Middle frontal gyrus (tissue), 1 donor: Measurements from ENCODE around the gene HOXA6.

Source experiments
- DNase-seq: peaks from one replicate; pipeline ENCODE4 v3.0.0-alpha.2; 2015; ENCODE audit warnings: low spot score; ENCODE audit errors: extremely low spot score

HOXA6 gene

DNA sequence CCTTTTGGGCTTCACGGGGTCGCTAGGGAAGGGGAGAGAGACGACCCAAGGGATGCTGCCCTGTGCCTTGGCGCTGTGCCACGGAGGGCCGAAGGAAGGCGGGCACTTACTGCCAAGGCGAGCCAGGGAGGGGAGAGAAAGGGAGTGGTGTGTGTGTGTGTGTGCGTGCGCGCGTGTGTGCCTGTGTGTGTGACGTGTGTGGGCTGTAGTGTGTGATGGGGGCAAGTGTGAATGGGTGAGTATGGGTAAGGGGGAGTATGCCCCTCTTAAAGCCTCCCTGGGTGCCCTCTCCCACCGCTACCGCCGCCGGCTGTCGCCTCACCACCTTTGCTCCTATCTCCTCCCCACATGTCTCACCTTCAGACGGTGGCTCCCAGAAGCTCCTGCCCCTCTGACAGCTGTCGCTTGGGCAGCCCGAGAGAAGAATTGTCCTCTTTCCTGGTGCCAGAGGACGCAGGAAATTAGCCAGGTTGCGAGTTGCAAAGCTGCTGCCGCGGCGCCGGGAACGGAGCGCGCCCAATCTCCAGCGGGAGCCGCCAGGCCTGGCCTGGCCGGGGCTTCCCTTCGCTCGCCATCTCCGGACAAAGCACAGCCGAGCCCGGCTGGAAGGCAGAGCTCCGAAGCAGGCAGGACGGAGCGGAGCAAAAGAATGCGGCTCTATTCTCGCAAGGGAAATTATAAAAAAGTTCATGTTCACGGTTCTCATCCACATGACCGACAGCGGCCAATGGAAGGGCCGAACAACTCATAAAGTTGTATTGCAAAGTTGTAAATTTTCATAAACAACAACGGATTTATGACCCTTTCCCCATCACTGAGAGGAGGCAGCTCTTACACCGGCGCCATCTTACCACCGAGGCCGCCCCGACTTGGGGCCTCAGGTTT lies 4.6 kb upstream of the HOXA6 start, which contains the start of gene HOXA3:
Gene HOXA3, minus strand, starts transcription at position 653 of the 885 bp plus-strand sequence. CDS start 41,943 bp downstream, outside the sequence.
- DNase-seq, result no peak

DNA sequence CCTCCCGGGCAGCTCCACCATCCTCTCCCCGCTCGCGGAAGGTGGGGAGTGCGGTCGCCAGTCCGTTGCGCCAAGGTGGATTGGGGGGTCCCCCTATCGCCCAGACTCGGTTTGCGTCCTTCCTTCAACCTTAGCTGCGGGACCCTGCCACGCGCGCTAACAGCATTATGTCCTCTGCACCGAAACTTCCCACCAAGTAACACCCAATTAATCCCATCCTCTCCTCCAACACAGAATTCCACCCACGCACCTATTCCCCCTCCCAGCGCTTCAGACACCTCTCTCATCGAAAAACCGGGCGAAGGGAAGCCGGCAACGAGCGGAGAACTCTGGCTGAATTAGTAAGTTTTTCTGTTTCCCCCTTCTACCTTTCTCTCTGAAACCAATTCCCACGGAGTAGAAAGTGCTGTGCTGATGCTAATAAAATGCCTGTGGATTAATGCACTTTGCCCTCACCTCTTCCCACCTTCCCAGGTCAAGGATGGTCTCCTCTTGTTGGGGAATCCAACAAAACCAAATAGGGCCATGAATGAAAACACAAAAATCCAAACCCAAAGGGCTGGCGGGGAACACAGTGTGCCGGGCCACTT lies 3.9 kb upstream of the HOXA6 start:
- DNase-seq, result no peak

DNA sequence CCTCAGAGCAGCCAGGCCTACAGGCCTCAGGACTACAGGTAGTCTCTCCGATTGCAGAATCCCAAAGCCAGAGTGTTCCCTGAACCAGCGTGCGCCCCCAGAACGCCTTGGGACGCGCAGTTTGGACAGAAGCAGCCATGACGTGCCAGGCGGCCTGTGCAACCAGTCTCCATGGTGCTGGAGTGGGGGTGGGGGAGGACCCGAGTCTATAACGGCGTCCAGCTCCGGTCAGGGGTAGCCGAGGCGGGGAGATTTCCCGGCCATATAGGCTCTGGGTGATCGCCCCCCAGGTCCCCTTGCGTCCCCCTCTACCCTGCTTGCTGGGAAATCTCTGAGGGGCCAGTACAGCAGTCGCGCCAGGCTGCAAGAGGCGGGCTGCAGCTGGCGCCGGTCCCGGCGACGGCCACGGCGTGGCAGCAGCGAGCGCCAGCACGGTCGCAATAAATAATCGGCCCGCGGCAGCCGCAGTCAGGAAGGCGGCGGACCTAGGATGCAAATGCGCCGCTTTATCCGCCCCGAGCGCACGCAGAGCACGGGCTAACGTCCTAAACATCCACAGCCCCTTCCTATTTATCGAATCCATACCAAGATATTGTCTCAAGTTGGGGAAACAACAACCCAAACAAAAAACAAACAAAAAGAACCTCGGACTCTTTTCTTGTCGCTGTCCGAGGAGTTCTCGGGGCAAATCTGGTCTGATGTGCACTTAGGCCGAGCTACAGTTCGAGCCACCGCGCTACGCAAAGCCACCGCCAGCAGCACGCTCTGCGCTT lies 3.2 kb upstream of the HOXA6 start:
- DNase-seq, result no peak

DNA sequence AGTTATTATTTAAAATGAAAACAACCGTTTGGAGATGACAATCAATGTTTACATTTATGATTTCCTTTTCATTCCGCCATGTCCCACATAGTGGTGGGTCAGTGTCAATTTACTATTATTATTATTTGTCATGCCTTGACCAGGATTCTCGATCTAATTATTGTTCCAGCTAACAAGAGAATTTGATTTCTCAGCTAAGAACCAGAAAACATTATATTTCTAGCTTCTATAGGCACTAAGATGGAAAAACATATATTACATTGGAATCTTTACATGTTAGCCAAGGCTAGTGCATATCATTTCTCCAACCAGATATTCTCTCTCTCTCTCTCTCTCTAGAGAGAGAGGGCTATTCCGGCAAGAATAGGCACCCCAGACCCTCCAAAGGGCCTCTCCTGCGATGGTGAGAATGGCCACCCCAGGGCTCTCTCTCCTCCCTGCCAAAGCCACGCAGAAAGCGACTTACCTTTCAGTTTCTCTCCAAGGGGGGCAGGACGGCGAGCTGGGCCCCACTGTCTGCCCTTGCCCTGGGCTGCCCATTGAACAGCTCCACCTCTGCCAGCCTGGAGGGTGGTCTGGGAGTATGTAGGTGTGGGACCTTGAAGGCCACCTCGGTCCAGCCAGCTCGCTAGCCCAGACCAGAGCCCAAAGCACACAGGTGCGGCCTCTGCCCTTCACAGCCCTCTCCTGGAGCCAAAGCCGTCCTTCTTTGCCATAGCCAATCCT lies 2.4 kb upstream of the HOXA6 start:
- no peak for DNase-seq

DNA sequence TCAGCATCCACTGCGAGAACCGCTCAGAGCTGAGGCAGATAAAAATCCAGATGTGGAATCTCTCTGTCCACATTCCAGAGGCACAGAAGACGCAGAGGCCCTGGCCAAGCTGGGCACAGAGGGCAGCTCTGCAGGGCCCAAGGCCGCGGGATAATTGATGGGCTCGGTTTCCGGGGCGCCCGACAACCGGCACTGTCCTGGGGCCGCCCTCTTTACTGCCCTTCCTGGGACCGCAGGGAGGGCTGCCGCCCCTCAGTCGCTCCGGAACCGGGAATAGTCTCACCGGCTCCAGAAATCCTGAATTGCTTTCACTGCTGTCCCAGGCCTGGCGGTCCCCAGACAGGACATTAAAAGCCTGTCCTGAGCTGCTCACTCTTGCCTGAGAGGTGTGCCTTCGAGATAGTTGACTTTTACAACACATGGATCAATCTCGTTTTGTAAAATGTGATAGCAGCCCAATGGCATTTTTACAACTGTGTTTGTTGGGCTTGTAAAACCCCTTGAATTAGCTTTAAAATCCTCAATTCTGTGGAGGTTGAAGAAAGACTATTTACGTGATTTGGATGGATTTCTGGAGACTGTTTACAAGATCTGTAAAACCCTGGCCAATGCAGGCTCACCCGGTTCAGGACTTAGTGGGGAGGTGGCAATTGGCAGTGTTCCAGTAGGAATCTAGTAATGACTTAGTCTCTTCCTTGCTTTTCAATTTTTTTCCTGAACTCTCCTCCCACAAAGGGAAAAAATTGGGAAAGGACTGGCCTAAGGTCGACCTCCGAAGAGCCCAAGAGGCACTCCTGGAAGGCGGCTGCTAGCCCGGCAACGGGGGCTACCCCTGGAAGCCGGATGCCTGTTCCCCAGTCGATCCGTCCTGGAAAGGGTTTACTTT lies 1.4 kb upstream of the HOXA6 start:
- no peak for DNase-seq

DNA sequence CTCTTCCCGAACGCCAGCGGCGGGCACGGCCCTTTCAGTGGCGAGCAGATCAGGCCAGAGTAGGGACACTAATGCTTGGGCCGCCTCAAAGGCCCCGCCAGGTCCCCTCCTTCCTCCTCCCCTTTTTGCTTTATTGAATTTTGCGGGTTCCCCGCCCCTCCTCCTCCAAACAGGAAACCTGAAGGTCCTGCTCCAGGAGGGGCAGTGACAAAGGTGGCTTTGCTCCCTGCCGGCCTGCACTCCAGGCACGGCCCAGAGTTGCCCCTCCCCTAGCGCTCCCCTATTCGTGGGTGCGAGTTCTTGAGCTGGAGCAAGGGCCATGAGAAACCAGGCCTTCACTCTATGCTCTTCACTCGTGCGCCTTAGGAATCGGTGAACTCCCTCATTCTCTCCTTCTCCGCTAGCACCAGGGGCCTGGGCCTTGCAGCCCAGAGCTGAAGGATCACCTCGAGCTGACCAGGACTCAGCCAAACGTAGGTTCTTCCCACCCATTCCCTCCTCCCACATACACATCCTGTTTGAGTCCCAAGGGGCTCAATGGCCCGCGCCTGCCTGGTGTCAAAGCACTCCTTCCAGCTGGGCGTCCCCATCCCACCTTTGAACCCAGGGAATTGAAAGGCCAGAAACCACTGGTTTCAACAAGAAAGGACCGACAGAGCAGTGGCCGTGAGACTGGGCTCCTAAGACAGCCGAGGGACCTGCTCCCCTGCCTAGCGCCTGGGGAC lies 619 bp upstream of the HOXA6 start:
- no peak for DNase-seq

DNA sequence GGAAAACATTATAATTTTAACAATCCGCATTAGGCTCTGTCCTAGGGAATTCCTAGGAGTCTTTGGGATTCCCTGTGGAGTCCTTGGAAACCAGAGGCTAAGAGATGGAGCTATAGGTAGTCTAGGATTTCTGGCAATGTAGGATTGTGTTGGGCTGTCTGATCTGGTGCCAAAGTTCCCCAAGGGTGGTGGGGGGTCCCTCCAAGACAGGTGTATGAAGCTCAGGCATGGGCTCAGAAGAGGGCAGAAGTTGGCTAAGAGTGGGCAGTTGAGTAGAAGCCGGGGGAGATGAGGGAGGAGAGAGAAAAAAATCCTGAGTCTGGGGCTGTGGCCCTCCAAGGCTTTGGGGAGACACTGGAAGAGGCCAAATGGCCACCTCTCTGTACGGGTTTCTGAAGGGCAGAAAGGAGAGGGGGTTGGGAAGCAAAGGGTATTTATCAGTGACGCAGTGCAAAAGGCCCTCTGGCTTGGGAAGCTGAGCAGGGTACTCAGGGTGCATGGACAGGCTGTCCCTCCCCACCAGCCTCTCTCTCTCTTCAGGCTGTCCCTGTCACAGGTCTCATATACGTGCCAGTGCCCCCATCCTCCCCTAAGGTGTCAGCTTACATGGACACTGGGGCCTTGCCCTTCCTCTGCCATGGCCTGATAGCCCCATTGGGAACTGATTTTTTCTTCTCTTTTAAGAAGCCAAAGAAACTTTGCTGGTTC lies 929 bp downstream of the HOXA6 start:
- DNase-seq, result no peak

DNA sequence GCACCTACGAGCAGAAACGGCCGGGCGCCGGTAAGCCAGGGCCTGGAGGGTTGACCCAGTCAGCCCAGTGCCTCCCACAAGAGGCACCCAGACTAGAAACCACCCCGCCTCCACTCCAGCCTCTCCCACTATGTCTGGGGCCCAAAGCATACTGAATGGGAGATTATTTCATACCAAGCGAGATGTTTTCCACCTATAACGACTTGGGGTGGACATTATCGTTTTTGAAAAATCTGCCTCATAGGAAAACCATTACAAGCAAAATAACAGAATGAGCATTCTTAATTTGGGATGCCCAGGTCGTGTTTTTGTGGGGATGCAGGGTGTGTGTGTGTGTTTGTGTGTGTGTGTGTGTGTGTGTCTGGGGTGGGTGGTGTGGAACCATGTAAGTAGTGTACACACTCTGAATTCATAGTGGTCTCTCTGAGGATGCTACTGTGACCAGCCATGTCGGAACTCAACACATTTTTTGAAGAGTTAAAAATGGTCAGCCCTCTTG lies 1.6 kb downstream of the HOXA6 start:
- no peak for DNase-seq

DNA sequence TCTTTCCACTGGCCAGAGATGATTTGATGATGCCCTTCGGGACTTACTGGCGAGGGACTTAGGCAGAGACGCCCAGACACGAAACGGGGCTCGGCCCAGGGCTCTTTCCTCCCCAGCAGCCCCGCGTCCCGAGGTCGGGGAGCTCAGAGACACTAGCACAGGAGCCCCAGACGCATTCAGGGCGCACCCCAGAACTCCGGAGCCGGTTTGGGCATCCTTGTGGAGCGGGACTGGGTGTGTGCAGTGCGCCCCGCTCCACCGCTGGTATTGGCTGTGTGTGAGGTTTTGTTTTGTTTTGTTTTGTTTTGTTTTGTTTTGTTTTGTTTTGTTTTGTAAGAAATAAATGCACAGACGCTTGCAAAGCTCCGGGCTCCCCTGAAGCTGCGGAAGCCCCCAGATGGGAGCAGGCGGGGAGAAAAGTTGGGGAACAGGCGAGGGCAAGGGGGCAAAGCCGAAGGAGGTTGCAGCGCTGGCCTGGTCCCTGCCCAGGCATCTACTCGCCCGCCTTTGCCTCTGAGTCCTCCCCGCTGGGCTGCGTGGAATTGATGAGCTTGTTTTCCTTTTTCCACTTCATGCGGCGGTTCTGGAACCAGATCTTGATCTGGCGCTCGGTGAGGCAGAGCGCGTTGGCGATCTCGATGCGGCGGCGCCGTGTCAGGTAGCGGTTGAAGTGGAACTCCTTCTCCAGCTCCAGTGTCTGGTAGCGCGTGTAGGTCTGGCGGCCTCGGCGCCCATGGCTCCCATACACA lies 2.2 kb downstream of the HOXA6 start:
- no peak for DNase-seq

DNA sequence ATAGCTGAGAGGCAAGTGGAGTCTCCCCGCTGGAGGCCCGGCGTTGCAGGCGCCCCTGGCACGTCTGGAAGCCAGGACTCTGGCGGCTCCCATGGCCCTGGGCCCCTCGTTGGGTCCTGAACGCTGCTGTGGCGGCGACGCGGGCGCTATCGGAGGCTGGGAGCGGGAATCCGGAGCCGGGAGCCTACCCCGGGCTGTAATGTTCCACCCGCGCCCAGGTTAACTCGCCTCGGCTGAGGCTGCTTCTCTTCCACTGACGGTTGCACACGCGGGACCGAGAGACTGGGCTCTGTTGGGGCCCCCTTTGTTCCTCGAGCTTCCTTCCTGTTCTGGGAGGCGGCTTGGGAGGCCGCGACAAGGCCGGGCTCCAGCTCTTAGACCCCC lies 2.8 kb downstream of the HOXA6 start:
- no peak for DNase-seq

DNA sequence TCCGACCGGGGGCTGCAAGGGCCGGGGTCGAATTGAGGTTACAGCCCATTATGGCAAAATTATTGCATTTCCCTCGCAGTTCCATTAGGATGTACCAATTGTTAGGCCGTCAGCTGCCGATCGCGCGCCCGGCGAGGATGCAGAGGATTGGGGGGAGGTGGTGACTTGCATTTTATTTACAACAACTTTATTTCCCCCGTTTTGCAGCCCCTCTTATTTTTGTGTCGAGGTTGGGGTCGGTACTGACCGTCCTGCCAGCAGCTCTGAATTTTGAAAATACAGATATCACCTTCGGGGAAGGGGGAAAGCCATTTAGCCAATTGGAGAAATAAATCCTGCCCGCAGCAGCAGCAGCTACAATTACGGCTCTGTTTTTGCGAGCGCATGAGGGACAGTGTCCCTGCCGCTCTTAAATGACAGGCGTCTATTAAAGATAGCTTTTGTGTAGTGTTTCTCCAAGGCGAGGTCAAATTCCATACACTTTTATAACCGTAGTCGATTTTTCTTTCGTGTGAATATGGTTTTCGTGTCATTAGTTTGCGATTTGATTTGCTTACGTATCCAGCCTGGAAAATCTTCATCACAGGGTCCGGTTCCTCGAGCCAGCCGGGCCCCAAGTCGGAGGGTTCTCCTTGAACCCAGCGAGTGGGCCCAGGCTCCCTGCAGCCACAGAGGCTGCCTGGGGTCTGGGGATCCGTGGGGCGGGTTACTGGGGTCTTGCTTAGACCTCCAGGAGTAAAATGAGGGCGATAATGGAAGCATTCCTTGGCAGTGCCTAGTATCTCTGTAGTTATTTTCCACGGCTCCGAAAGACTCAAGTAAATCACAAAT lies 3.4 kb downstream of the HOXA6 start:
- no peak for DNase-seq

DNA sequence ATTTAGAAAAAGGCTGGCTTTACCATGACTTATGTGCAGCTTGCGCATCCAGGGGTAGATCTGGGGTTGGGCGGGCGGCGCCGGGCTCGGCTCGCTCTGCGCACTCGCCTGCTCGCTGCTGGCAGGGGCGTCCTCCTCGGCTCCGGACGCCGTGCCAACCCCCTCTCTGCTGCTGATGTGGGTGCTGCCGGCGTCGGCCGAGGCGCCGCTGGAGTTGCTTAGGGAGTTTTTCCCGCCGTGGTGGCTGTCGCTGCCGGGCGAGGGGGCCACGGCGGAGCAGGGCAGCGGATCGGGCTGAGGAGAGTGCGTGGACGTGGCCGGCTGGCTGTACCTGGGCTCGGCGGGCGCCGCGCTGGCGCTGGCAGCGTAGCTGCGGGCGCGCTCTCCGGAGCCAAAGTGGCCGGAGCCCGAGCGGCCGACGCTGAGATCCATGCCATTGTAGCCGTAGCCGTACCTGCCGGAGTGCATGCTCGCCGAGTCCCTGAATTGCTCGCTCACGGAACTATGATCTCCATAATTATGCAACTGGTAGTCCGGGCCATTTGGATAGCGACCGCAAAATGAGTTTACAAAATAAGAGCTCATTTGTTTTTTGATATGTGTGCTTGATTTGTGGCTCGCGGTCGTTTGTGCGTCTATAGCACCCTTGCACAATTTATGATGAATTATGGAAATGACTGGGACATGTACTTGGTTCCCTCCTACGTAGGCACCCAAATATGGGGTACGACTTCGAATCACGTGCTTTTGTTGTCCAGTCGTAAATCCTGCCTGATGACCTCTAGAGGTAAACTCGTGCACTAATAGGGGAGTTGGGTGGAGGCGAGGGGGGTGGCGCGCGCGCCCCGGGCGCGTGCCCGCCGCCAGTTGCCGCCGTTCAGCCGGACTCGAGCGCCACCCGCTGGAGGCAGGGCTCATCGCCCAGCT lies 4.3 kb downstream of the HOXA6 start, which contains the start of gene HOXA5:
Gene HOXA5, minus strand, starts transcription at position 659 of the 927 bp plus-strand sequence. Its CDS starts 74 bp downstream, at position 585.
- no peak for DNase-seq

DNA sequence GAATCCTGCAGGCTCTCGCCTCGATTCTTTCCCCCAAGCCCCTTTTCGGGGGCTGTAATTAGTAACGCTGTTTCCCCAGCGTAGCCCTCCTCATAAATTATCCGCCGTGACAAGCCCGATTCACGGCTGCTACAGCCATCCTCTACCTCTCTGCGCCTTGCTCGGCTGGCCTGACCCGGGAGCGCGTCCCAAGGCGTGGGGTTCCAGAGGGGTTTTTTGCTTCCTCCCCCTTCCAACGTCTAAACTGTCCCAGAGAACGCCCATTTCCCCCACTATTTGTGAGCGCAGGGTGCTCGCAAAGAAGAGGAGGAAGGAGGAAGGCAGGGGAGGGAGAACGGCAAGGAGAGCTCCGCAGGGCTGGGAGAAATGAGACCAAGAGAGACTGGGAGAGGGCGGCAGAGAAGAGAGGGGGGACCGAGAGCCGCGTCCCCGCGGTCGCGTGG lies 5.0 kb downstream of the HOXA6 start:
- no peak for DNase-seq

DNA sequence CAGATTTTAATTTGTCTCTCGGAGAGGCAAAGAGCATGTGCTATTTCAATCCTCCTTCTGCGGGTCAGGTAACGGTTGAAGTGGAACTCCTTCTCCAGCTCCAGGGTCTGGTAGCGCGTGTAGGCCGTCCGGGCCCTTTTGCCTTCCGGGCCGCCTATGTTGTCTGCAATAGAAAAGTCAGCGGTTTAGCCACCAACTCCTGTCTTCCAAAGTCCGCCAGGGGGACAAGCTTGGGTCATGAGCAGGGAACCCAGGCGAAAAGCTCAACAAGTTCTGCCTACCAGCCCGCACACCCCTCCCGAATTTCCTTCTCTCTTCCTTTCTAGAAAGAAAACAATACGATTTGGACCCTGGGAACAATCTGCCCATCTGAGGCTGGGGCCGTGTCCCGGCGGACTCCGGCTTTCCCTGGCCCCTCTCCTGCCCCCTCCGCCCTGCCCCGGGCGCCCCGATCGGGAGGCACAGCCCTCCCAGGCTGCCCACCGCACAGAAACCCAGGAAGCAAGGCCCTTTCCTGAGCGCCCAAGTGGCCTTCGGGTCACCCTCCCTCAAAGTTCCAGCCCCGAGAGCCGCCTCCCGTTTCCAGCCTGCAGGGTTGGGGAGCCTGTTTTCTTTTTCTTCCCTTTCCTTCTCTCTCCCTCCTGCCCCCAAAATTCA lies 5.5 kb downstream of the HOXA6 start:
- no peak for DNase-seq

DNA sequence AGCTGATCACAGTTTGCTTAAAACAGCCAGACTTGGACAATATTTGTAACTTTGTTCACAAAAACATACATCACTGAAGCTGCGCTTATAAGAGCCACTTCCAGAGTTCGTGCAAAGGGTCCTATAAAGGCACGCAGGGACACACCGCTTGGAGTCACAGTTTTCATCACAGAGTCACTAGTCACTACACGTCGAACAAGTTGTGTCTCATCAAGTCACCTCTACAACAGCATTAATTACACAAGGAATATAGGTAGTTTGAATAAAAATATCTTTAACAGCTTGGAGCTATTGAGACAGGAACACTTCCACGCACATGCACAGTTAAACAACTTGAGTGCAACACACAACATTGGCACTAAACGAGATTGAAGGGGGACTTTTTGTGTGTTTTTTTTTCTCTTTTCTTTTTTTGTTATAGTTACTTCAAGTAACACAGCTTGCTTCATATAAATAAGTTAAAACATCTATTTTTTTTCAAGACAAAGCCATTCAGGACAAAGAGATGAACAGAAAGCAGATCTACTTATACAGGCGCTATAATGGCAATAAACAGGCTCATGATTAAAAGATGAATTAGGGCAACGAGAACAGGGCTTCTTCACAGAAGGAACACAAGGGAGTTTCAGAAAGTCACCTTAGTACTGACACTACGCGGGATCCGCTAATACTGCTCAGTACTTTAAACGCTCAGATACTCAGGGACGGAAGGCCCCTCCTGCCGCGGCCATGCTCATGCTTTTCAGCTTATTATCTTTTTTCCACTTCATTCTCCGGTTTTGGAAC lies 6.2 kb downstream of the HOXA6 start:
- DNase-seq, result no peak
